ENCODE measurements around the gene TMF1.

Gene TMF1

DNA sequence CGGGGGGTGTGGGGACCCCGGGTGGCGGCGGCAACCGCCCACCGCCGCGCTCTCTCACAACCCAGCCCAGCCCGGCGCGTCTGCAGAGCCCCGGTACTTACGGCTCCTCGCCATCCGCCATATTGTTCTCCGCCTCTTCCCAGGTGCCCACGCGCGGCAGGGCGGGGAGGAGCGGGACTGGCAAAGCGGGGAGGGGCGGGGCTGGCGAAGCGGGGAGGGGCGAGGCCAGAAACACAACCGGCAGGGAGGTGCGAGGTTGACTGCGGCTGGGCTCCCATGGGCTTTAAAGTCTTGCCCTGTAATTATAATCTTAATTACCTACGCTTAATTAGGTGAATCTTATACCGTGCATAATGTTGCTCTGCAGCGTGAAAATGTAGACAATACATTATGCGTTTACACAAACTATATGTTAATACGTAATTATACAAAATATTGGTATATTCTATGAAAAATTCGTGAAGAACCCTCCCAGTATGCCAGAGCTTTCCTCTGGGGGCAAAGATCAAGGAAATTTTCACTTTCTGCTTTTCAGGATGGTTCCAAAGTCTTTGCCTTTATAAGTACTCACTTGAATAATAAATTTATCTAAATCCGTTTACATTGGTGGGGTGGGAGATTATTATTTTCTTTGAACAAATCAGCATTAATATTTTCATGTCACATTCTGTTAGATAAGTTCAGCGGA is 28.2 kb upstream of the TMF1 start, which contains the start of gene UBA3:
Gene UBA3 (minus strand): TSS at position 133 of the 688 bp plus-strand sequence. CDS start 12 bp downstream, at position 121.
- FAIRE-seq (peak; percentile 99), DNase-seq (ENCODE audit: insufficient read length, low spot score) (peak; percentile 66)
- TF ChIP-seq POLR2A (IDR thresholded peaks at IDR 0.05; ENCODE audit: low read depth, low read length) (peak; percentile 80), POU2F2 (IDR thresholded peaks at IDR 0.05; ENCODE audit: low read depth, low read length) (no peak), PAX5 (IDR thresholded peaks at IDR 0.05; ENCODE audit: insufficient read depth, low read length, severe bottlenecking) (no peak), TAF1 (IDR thresholded peaks at IDR 0.05; ENCODE audit: low read depth, low read length) (peak; percentile 95), SPI1 (IDR thresholded peaks at IDR 0.05; ENCODE audit: low read depth, low read length) (no peak), POLR2AphosphoS5 (IDR thresholded peaks at IDR 0.05; ENCODE audit: low read depth, low read length) (0 out of 2 replicates have a peak, but pooled peaks have one; percentile 17)

DNA sequence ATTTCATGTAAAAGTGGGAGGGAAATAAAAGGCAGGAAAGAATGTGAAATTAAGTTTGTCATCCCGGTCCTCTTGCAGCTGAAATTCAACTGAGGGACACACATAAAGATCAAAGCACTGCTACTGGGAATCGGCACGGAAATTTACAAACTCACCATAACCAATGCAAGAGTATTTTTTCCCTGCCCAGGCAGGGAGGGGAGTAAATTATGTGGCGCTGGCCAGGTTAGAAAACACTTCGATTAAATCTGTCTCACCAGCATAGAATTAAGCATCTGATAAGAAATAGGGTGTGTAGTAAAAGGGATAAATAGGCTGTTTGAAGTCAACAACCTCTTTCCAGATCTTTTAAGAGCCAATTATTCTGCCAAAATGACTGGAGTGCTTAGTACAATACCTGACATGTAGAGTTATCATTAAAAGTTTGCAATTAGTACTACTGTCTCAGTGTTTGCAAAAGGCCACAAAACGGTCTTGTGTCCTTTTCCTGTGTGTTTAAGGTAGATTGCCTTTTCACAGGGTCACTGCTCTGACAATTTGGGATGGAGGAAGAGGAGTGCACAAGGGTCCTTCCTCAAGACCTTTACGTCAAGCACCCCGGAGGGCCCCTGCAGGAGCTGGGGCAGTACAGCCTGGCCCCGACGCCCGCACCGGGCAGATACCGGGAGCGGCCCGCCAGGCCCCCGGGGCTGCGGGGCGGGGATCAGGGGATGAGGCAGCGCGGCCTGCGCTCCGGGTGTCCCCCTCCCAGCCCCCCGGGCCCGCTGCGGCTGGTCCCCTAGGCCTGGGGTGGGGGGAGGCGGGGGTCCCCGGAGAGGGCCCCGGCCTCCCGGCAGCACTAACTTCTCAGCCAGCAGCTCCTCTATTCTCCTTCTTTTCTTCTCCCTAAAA is 27.4 kb upstream of the TMF1 start:
- DNase-seq (ENCODE audit: insufficient read length, low spot score) (no peak), FAIRE-seq (peak; percentile 13)
- TF ChIP-seq POLR2AphosphoS5 (IDR thresholded peaks at IDR 0.05; ENCODE audit: low read depth, low read length) (0 out of 2 replicates have a peak, but pooled peaks have one; percentile 38), POLR2A (IDR thresholded peaks at IDR 0.05; ENCODE audit: low read depth, low read length) (0 out of 2 replicates have a peak, but pooled peaks have one; percentile 29), POU2F2 (IDR thresholded peaks at IDR 0.05; ENCODE audit: low read depth, low read length) (no peak)

DNA sequence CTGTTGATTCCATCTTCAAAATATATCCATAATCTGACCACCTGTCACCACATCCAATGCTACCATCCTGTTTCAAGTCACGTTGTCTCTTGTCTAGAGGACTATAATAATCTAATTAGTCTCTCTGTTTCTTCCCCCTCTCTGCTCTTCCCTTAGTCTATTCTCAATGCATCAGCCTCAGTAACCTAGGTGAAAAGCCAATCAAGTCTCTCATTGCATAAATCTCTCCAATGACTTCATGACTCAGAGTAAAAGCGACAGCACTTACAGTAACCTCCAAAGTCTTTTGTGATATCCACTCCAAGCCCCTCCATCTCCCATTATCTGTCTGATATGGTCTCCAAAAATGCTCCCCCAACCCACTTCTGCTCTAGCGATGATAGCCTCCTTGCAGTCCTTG is 20.8 kb upstream of the TMF1 start:
- DNase-seq (ENCODE audit: insufficient read length, low spot score) = no peak
- no peak for FAIRE-seq
- TF ChIP-seq SPI1 (IDR thresholded peaks at IDR 0.05; ENCODE audit: low read depth, low read length) = no peak
- no peak for TF ChIP-seq POLR2A (IDR thresholded peaks at IDR 0.05; ENCODE audit: low read depth, low read length)
- no peak for TF ChIP-seq PAX5 (IDR thresholded peaks at IDR 0.05; ENCODE audit: insufficient read depth, low read length, severe bottlenecking)
- TF ChIP-seq TAF1 (IDR thresholded peaks at IDR 0.05; ENCODE audit: low read depth, low read length) = no peak
- no peak for TF ChIP-seq POU2F2 (IDR thresholded peaks at IDR 0.05; ENCODE audit: low read depth, low read length)
- TF ChIP-seq POLR2AphosphoS5 (IDR thresholded peaks at IDR 0.05; ENCODE audit: low read depth, low read length) = no peak

DNA sequence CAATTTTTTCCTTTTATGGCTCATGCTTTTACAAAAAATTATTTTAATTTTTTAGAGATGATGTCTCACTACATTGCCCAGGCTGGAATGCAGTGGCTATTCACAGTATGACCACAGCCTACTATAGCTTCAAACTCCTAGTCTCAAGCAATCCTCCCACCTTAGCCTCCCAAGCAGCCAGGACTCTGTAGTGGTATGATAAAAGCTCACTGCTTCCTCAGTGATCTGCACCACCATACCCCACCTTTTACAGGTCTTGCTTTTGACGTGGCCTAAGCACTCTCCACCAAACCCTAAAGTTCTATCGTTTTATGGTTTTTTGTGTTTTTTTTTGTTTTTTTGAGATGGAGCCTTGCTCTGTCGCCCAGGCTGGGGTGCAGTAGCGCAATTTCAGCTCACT is 14.0 kb upstream of the TMF1 start:
- no peak for TF ChIP-seq PAX5 (IDR thresholded peaks at IDR 0.05; ENCODE audit: insufficient read depth, low read length, severe bottlenecking)
- TF ChIP-seq SPI1 (IDR thresholded peaks at IDR 0.05; ENCODE audit: low read depth, low read length) = no peak
- TF ChIP-seq POLR2AphosphoS5 (IDR thresholded peaks at IDR 0.05; ENCODE audit: low read depth, low read length) = no peak
- TF ChIP-seq POLR2A (IDR thresholded peaks at IDR 0.05; ENCODE audit: low read depth, low read length) = no peak
- no peak for TF ChIP-seq POU2F2 (IDR thresholded peaks at IDR 0.05; ENCODE audit: low read depth, low read length)
- TF ChIP-seq TAF1 (IDR thresholded peaks at IDR 0.05; ENCODE audit: low read depth, low read length) = no peak
- DNase-seq (ENCODE audit: insufficient read length, low spot score) (no peak), FAIRE-seq (no peak)

DNA sequence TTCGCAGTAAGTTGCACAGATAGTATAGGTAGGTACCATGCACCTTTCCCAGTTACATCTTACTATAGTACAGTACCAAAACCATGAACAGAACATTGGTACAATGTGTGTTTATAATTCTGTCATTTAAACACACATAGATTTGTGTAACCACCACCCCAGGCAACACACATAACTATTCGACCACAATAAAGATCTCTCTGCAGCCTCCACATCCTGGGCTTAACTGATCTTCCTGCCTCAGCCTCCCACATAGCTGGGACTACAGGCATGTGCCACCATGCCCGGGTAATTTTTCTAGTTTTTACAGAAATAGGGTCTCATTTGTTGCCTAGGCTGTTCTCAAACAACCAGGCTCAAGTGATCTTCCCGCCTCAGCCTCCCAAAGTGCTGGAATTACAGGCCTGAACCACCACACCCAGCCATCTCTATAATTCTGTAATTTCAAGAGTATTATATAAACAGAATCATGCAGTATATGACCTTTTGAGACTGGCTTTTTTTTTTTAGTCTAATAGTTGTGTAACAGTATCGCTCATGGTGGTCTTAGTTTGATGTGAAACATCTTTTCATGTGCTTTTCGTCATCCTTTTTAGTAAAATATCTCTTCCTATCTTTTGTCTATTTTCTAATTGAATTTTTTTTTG is 13.3 kb upstream of the TMF1 start:
- TF ChIP-seq PAX5 (IDR thresholded peaks at IDR 0.05; ENCODE audit: insufficient read depth, low read length, severe bottlenecking) (no peak), POU2F2 (IDR thresholded peaks at IDR 0.05; ENCODE audit: low read depth, low read length) (no peak), TAF1 (IDR thresholded peaks at IDR 0.05; ENCODE audit: low read depth, low read length) (no peak), SPI1 (IDR thresholded peaks at IDR 0.05; ENCODE audit: low read depth, low read length) (no peak), POLR2A (IDR thresholded peaks at IDR 0.05; ENCODE audit: low read depth, low read length) (no peak), POLR2AphosphoS5 (IDR thresholded peaks at IDR 0.05; ENCODE audit: low read depth, low read length) (no peak)
- FAIRE-seq = peak; percentile 58
- DNase-seq (ENCODE audit: insufficient read length, low spot score) = no peak

DNA sequence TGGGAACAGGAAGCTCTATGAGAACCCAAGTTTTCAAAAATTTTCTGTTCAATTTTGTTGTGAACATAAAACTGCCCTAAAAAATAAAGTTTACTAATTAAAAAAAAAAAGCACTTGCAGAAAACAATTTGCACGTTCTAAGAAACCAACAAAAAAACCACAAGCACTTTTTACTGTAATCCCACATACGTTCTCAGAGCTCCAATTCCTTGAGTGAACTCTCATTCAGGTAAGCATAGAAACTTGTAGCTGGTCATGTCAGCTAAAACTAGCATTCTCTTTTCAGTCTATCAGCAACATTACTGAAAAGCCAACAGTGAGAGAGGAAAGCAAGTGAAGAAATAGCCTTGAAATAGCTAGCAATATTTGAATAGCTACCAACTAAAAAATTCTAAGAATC is 11.5 kb upstream of the TMF1 start:
- FAIRE-seq (no peak), DNase-seq (ENCODE audit: insufficient read length, low spot score) (no peak)
- TF ChIP-seq TAF1 (IDR thresholded peaks at IDR 0.05; ENCODE audit: low read depth, low read length) (no peak), POU2F2 (IDR thresholded peaks at IDR 0.05; ENCODE audit: low read depth, low read length) (no peak), POLR2A (IDR thresholded peaks at IDR 0.05; ENCODE audit: low read depth, low read length) (no peak), POLR2AphosphoS5 (IDR thresholded peaks at IDR 0.05; ENCODE audit: low read depth, low read length) (no peak), SPI1 (IDR thresholded peaks at IDR 0.05; ENCODE audit: low read depth, low read length) (no peak), PAX5 (IDR thresholded peaks at IDR 0.05; ENCODE audit: insufficient read depth, low read length, severe bottlenecking) (no peak)

DNA sequence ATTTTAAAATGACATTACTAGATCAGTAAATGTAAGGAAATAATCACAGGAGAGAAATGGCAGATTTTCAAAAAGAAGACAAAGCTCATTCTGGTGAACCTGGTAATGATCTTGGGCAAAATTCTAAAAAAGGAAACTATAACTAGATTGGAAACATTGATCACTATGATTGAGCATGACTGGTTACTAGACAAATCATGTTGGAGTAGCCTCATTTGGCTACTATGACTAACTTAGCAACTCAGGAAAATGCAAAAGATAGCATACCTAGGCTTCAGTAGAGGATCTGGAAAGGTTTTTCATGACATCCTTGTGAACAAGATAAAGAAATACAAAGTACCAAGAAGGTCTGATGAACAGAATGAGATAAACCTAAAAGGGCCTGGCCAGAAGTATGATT is 7.6 kb upstream of the TMF1 start:
- DNase-seq (ENCODE audit: insufficient read length, low spot score) (no peak), FAIRE-seq (no peak)
- TF ChIP-seq POLR2AphosphoS5 (IDR thresholded peaks at IDR 0.05; ENCODE audit: low read depth, low read length) (no peak), TAF1 (IDR thresholded peaks at IDR 0.05; ENCODE audit: low read depth, low read length) (no peak), SPI1 (IDR thresholded peaks at IDR 0.05; ENCODE audit: low read depth, low read length) (no peak), PAX5 (IDR thresholded peaks at IDR 0.05; ENCODE audit: insufficient read depth, low read length, severe bottlenecking) (no peak), POU2F2 (IDR thresholded peaks at IDR 0.05; ENCODE audit: low read depth, low read length) (no peak), POLR2A (IDR thresholded peaks at IDR 0.05; ENCODE audit: low read depth, low read length) (no peak)

DNA sequence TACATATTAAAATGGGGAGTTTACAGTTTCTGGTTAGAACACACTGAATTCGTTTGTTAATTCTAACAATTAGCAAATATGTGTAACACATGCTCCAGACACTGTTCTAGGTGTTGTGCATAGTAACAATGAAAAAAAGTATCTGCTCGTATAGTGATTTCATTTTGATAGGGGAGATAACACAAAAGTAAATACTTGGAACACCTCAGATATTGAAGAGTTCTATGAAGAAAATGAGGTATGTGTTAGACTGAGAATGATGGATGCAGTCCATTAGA is 6.8 kb upstream of the TMF1 start:
- DNase-seq (ENCODE audit: insufficient read length, low spot score) = no peak
- FAIRE-seq = no peak
- TF ChIP-seq TAF1 (IDR thresholded peaks at IDR 0.05; ENCODE audit: low read depth, low read length) = no peak
- no peak for TF ChIP-seq POLR2A (IDR thresholded peaks at IDR 0.05; ENCODE audit: low read depth, low read length)
- no peak for TF ChIP-seq POLR2AphosphoS5 (IDR thresholded peaks at IDR 0.05; ENCODE audit: low read depth, low read length)
- TF ChIP-seq POU2F2 (IDR thresholded peaks at IDR 0.05; ENCODE audit: low read depth, low read length) = no peak
- TF ChIP-seq PAX5 (IDR thresholded peaks at IDR 0.05; ENCODE audit: insufficient read depth, low read length, severe bottlenecking) = no peak
- no peak for TF ChIP-seq SPI1 (IDR thresholded peaks at IDR 0.05; ENCODE audit: low read depth, low read length)
